Dedifferentiated amniotic fluid mesenchymal stem cell (primary cell): ENCODE data around the gene BMP10.

ENCODE experiments used
- DNase-seq: peaks from one replicate; pipeline ENCODE4 v3.0.0-alpha.2; 2016; ENCODE audit errors: extremely low spot score

Gene BMP10

DNA sequence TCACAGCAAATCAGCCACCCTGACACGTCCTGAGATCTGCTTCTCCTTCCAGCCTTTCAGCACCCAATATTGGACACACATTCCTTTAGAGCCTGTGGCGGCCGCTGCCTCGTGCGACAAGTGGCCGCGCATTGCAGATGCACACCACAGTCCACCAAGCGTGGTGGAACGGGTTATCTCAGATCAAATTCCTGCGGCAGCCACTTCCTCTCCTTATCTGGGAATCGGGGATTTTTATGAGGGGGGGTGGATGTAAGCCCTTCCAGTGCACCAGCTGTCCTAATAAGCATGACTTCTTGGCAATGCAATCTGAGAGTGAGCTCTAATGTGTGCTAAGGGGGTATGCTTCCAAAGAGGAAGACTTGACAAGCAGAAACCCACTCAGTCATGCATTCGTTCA, 18.3 kb upstream of the BMP10 start:
- DNase-seq: no peak

DNA sequence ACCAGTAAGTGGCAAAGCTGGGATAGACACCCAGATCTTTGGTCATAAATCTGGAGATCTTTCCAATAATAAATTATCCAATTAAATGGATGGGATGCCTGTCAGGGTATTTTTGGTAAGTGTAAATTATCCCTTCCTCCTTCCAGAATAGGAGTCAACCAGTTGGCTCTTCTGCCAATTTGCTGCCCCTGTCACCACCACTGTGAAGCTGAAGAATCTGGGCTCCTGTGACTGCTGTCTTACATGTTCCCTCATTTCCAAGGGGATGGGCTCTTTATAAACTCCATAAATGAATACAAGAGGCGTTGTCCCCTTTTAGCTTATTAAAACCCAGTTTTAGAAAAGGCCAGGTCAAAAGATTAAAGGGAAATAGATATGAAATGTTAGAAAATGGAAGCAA, 17.8 kb upstream of the BMP10 start:
- no peak for DNase-seq

DNA sequence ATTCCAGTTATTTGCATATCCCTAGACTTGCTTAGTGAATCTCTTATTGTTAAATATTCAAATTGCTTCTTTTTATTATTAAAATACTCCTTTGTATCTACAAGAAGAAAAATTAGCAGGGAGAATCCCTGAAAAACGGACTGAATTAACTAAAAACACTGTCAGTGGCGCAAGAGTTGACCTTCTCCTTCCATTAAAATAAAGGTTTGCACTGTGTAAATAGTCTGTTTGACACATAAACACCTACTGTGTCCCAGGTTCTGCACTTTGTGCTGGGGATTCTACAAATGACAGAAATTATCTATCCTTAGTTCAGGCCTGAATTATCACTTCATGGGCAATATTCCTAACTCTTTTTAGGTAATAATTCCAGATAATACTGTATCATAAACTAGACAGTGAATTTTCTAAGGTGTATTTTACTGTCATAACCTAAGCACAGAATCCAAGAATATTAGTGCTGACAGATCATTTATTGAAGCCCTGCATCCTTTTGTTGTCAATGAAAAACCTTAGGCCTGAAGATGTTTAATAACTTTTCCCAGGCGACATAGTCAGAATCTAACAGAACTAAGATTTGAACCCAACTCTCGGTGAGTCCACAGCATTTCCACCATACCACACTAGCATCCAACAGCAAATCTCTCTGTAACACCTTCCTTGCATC, 17.0 kb upstream of the BMP10 start:
- no peak for DNase-seq

- no peak for DNase-seq
Measured at GRCh38 chr2:68885811-68886075, 14.5 kb upstream of the BMP10 start.

GRCh38 chr2:68885074-68885810, 14.0 kb upstream of the BMP10 start:
- DNase-seq: no peak

GRCh38 chr2:68880213-68880612, 9.0 kb upstream of the BMP10 start:
- DNase-seq: no peak

DNA sequence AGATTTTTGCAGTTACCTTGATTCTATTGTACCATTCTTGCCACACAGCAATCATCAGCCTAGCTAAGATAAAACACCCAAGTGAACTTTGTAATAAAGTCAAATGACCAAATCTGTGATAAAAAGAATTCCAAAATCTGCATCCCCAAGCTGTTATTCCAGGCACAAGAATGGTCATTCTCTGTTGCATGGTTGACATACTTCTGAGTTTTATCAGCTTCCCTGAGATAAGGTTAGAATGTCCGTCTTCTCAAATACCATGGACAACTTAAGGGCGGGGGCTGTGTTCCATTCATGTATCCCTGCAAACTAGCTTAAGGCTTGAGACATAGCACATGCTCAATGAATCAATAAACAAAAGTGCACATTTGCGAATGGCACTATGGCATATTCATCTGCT, 8.1 kb upstream of the BMP10 start:
- DNase-seq: no peak

DNA sequence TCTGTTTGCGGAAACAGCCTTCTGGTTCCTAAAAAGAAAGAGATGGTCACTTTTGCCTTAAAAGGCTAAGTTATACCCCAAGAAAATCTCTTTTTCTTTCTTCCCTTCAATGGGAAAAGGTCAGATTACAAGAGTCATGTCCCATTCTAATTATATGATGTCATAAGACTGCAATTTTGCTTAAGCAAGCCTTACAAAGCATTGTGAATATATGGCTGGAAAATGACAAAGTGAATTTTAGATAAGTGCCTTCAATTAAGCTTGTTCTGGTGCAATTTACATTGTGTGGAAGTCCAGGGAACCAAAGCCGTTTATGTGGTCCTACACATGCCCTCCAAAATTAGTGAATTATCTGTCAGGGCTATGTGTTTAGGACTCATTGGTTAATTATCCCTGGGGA, 7.6 kb upstream of the BMP10 start:
- DNase-seq: no peak

GRCh38 chr2:68878071-68878711, 7.0 kb upstream of the BMP10 start:
- no peak for DNase-seq

GRCh38 chr2:68877079-68877772, 6.0 kb upstream of the BMP10 start:
- no peak for DNase-seq

GRCh38 chr2:68870215-68870614, 982 bp downstream of the BMP10 start:
- no peak for DNase-seq

GRCh38 chr2:68865108-68865507, 6.1 kb downstream of the BMP10 start:
- DNase-seq: no peak

DNA sequence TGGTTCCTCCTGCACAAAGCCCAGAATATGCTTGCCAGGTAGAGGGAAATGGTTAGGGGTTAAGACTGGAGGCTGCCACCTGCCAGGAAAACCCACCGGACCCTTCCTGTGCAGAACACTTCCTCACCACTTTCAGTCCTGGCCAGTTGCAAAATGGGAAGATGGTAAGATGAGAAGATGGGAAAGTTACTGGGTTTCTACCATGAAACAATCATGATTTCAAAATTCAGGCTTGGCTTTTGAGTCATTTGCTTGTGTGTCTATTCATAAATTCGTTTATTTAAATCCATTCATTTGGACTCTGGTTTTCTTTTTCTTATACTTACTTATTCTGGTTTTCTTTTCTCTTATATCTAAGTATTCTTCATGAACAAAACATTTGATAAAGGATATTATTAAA, 7.2 kb downstream of the BMP10 start:
- DNase-seq: no peak

DNA sequence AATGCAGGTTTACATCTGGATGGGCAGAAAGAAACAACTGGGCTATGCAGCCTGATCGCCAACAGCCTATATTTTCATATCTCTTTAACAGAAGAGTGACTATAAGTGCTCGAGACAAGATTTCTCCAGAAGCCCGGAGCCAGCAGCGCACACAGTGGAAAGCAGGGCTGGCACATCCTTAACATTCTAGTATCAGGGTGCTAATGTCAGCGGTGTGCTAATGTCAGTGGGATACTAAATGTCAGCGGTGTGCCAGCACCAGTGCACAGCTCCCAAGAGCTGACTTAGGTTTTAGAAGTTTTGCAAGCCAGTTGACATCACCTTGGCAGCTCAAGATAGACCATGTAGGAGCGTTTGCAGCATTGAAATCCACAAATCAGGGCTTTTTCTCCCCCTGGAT, 8.3 kb downstream of the BMP10 start:
- DNase-seq: no peak

DNA sequence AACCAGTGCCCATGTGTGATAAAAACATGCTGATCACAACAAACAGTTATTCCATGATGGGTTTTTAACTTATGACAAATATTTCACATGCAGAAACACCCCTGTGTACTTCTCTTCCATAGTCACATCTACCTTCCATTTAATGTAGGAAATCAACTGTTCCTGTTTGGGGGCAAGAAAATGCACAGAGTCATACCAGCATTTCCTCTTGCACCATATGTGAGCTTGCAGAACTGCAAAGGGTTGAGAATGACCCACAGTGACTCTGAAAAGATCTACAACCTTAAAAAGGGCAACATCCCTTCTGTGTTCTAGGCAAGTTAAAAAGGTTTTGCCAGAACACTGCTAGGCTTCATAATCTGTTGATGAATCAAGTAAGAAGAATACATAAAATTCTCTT, 9.9 kb downstream of the BMP10 start:
- no peak for DNase-seq

DNA sequence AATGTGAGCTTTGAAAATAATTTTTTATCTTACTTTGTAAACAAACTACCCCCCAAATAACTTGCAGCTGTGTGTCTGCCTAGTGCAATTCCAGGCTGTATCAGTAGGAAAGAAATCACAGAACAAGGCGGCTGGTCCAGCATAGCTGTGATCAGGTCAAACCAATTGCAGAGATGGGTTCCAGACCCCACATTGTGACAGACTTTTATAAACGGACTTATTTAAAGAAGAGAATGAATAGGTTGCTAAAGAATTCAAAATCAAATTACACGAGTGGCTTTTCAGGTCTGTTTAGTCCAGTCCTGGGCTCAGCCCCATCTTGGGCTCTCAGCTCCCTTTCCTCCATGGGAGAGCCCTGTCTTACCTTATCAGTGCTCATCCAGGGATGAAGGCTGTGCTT, 11.1 kb downstream of the BMP10 start:
- DNase-seq: no peak

DNA sequence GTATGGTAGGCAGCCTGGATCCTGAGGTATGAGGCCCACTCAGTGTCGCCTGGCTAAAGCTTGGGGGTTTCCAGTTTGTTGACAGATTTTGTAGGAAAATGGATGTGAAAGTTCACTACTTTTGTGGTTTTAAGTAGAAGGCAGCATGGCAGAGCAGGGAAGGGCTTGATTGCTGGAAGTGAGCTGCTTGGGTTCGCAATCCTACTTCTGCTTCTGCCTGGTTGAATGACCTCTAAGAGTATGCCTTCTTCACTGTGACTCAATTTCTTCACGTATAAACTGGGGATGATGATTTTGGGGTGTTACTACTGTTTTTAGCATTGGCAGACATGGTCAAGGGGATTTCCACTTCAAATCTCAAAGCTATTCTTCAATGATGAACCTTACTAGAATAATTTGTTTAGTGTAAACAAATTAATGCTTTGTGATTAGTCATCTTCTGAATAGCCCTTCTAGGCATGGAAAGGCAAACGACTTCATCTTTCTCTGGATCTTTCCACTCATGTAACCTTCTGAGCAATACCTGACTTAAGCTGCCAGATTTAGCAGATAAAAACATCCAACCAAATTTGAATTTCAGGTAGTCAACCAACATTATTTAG, 13.2 kb downstream of the BMP10 start:
- no peak for DNase-seq

GRCh38 chr2:68857202-68857845, 13.9 kb downstream of the BMP10 start:
- no peak for DNase-seq

DNA sequence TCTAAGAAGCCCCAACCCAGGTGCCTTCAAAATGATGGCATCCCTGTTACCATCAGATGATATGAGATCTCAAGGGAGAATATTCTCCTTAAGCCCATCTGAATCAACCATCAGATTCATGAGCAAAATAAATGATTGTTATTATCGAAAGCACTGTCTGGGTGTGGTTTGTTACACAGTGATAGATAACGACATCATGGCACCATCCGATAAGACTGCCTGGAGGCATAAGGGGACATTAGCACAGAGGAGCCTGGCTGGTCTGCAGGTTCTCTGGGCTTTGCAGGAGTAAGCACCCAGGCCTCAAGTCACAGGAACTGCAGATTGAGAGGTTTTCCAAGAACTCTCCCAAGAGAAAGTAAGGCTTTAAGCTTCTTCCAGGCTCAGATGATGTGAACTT, 15.6 kb downstream of the BMP10 start:
- DNase-seq: no peak

DNA sequence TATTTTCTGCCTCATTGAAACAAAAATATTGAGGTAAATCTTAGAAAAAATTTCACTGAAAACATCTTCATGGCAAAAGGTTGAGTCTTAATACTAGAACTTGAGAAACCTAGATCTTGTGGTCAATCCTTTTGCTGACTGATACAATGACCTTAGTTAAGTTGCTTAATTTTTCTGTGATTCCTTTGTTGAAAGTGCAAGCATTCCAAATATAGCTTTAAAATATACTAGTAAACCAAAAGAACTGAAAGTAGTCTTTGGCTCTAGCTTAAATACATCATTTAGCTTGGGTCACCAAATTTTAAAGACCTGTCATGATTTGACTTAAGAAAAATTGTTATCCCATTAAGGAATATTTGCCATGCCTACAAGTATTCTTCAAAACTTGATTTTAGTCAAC, 16.7 kb downstream of the BMP10 start:
- no peak for DNase-seq

- DNase-seq: no peak
Measured at GRCh38 chr2:68853915-68854314, 17.3 kb downstream of the BMP10 start.

DNA sequence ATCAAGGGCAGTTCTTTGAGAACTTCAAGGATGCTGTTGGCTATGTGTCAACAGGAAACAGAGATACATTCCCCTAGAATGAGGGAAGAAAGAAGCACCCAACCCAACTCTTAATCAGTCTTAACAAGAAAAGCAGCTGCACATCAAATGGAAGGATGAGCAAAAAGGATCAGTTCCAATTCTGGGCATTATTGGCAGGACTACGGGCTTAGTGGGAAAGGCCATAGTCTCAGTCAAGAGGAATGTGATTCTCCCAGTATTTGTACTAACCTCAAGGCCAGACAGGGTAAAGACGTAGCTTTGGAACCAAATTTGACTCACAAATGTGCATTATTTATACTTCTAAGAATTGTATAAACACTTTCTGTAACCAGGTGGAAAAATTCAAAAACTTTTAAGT, 18.2 kb downstream of the BMP10 start:
- DNase-seq: no peak
